Fibroblast of skin of right quadriceps (primary cell): ENCODE data around the gene OR2A7.
"Not testable (repeated sequence)": the region's sequence is repeated elsewhere in the genome, so short reads cannot be mapped to it uniquely, and the experiment has no call there.

Experiments
- DNase-seq: peaks from one replicate; pipeline ENCODE4 v3.0.0-alpha.2; 2013

Gene OR2A7

GRCh38 chr7:144247674-144248330 lies 16.8 kb downstream of the OR2A7 start:
- DNase-seq, result not testable (repeated sequence)

- not testable (repeated sequence) for DNase-seq
Measured at GRCh38 chr7:144246967-144247366, 17.6 kb downstream of the OR2A7 start.

- DNase-seq, result not testable (repeated sequence)
Measured at GRCh38 chr7:144245372-144245771, 19.2 kb downstream of the OR2A7 start.

GRCh38 chr7:144239365-144239764 lies 25.2 kb downstream of the OR2A7 start, which contains the start of gene OR2A42:
OR2A42 (minus strand) TSS chr7:144239605; CDS start chr7:144232843, 6,762 bp downstream.
- not testable (repeated sequence) for DNase-seq

GRCh38 chr7:144238530-144239082 lies 26.0 kb downstream of the OR2A7 start:
- not testable (repeated sequence) for DNase-seq

- not testable (repeated sequence) for DNase-seq
Measured at GRCh38 chr7:144233039-144233438, 31.6 kb downstream of the OR2A7 start.

GRCh38 chr7:144231027-144231426 lies 33.6 kb downstream of the OR2A7 start:
- not testable (repeated sequence) for DNase-seq

GRCh38 chr7:144228810-144229209 lies 35.8 kb downstream of the OR2A7 start:
- not testable (repeated sequence) for DNase-seq

- DNase-seq, result not testable (repeated sequence)
Measured at GRCh38 chr7:144226866-144227265, 37.7 kb downstream of the OR2A7 start.

- not testable (repeated sequence) for DNase-seq
Measured at GRCh38 chr7:144223675-144224074, 40.9 kb downstream of the OR2A7 start.

GRCh38 chr7:144220531-144220930 lies 44.1 kb downstream of the OR2A7 start:
- not testable (repeated sequence) for DNase-seq

- not testable (repeated sequence) for DNase-seq
Measured at GRCh38 chr7:144219149-144219548, 45.4 kb downstream of the OR2A7 start.

GRCh38 chr7:144218581-144218980 lies 46.0 kb downstream of the OR2A7 start:
- not testable (repeated sequence) for DNase-seq

- DNase-seq, result not testable (repeated sequence)
Measured at GRCh38 chr7:144217200-144217599, 47.4 kb downstream of the OR2A7 start.
